Natural killer cell treated with Interleukin-12 subunit alpha and Interleukin-12 subunit beta and Interleukin-15 and Interleukin-18, amount 100 ng/mL, for 72 hours (primary cell): ENCODE measurements around the gene UHRF1. TPM values are rescaled to one million over a fixed set of nuclear protein-coding genes. Genes with fewer than 3 reads are reported as not detected.
"Not testable (repeated sequence)": the region's sequence is repeated elsewhere in the genome, so short reads cannot be mapped to it uniquely, and the experiment has no call there.

Experiments used
- ATAC-seq, 2 donors: fragments of 150-1000 bp; cut with Tn5 transposase in 1 of 2; sonication (Bioruptor Pico), chemical (Tn5 transposase) in 1 of 2; 2 replicates each; pipeline ENCODE4 v1.10.0; 2021
- DNase-seq: peaks from one replicate; pipeline ENCODE4 v3.0.0; 2022; ENCODE audit warnings: low spot score
- H3K27ac Mint-ChIP-seq, 2 donors: 1 replicate in 1 of 2; 2 replicates in 1 of 2; pipeline ENCODE4 v1.8.0; 2022; ENCODE audit warnings: mixed read lengths in 2 of 2, mild to moderate bottlenecking in 1 of 2, moderate library complexity in 1 of 2
- H3K27me3 Mint-ChIP-seq, 2 donors: 1 replicate in 1 of 2; 2 replicates in 1 of 2; pipeline ENCODE4 v1.8.0; 2022; ENCODE audit warnings: mixed read lengths in 2 of 2
- H3K36me3 Mint-ChIP-seq: one replicate; pipeline ENCODE4 v1.8.0; 2022; ENCODE audit warnings: mixed read lengths
- H3K4me1 Mint-ChIP-seq, 2 donors: 1 replicate in 1 of 2; 2 replicates in 1 of 2; pipeline ENCODE4 v1.8.0; 2022; ENCODE audit warnings: low read depth in 2 of 2, mixed read lengths in 2 of 2, mild to moderate bottlenecking in 1 of 2
- H3K4me3 Mint-ChIP-seq: one replicate; pipeline ENCODE4 v1.8.0; 2022; ENCODE audit warnings: mixed read lengths
- H3K9me3 Mint-ChIP-seq: 2 replicates; pipeline ENCODE4 v1.8.0; 2022; ENCODE audit warnings: mixed read lengths
- total RNA-seq, 2 donors: library from RNA; stranded (reverse); gene quantifications; one replicate each; pipeline ENCODE4 v1.2.3, GENCODE V29; 2022

UHRF1 gene
- total RNA-seq, 2 donors from 2014 or later: 75.5 to 201 TPM

GRCh38 chr19:4882874-4883273 is 26.4 kb upstream of the UHRF1 start:
- H3K27me3 Mint-ChIP-seq, H3K4me3 Mint-ChIP-seq, DNase-seq, H3K9me3 Mint-ChIP-seq, H3K27ac Mint-ChIP-seq, H3K36me3 Mint-ChIP-seq, ATAC-seq, H3K4me1 Mint-ChIP-seq: not testable (repeated sequence)

GRCh38 chr19:4884993-4885392 is 24.3 kb upstream of the UHRF1 start:
- not testable (repeated sequence) for ATAC-seq, H3K9me3 Mint-ChIP-seq, DNase-seq, H3K27me3 Mint-ChIP-seq, H3K4me3 Mint-ChIP-seq, H3K36me3 Mint-ChIP-seq, H3K27ac Mint-ChIP-seq, H3K4me1 Mint-ChIP-seq

- H3K27me3 Mint-ChIP-seq, ATAC-seq, H3K27ac Mint-ChIP-seq, H3K4me3 Mint-ChIP-seq, H3K4me1 Mint-ChIP-seq, DNase-seq, H3K9me3 Mint-ChIP-seq, H3K36me3 Mint-ChIP-seq: not testable (repeated sequence)
These were observed 21.5 kb upstream of the UHRF1 start for GRCh38 chr19:4887803-4888202.

- H3K36me3 Mint-ChIP-seq: no peaks in the 10 kb centered on the region
- ATAC-seq: no peak
- H3K4me3 Mint-ChIP-seq: no peak overlapping the region
- no peaks in the 10 kb centered on the region for H3K9me3 Mint-ChIP-seq
- no peaks in the 10 kb centered on the region for H3K27me3 Mint-ChIP-seq
- no peak for DNase-seq
- no peak overlapping the region for H3K27ac Mint-ChIP-seq
- no peaks in the 10 kb centered on the region for H3K4me1 Mint-ChIP-seq
These were observed 20.1 kb upstream of the UHRF1 start for GRCh38 chr19:4889034-4889815.

- Mint-ChIP-seq H3K9me3 (no peaks in the 10 kb centered on the region), H3K27ac (no peak overlapping the region), H3K4me1 (no peaks in the 10 kb centered on the region), H3K36me3 (no peaks in the 10 kb centered on the region), H3K27me3 (no peaks in the 10 kb centered on the region), H3K4me3 (no peak overlapping the region)
- no peak for ATAC-seq
- no peak for DNase-seq
These were observed 18.2 kb upstream of the UHRF1 start for GRCh38 chr19:4891066-4891465.

GRCh38 chr19:4892962-4893361 is 16.3 kb upstream of the UHRF1 start:
- H3K4me3 Mint-ChIP-seq, ATAC-seq, H3K9me3 Mint-ChIP-seq, H3K4me1 Mint-ChIP-seq, H3K27ac Mint-ChIP-seq, H3K27me3 Mint-ChIP-seq, H3K36me3 Mint-ChIP-seq, DNase-seq: not testable (repeated sequence)

GRCh38 chr19:4896372-4896771 is 12.9 kb upstream of the UHRF1 start:
- no peak overlapping the region for H3K4me3 Mint-ChIP-seq
- H3K4me1 Mint-ChIP-seq: peaks cover 0 to 2% of the 10 kb centered on the region in 2 donors
- no peak overlapping the region for H3K27ac Mint-ChIP-seq
- no peaks in the 10 kb centered on the region for H3K36me3 Mint-ChIP-seq
- H3K9me3 Mint-ChIP-seq: no peaks in the 10 kb centered on the region
- no peak for ATAC-seq
- no peaks in the 10 kb centered on the region for H3K27me3 Mint-ChIP-seq
- no peak for DNase-seq

- Mint-ChIP-seq H3K9me3 (no peaks in the 10 kb centered on the region), H3K27ac (no peak overlapping the region), H3K4me3 (no peak overlapping the region), H3K4me1 (peaks cover 0 to 2% of the 10 kb centered on the region in 2 donors), H3K27me3 (no peaks in the 10 kb centered on the region), H3K36me3 (no peaks in the 10 kb centered on the region)
- DNase-seq (no peak), ATAC-seq (no peak)
These were observed 12.2 kb upstream of the UHRF1 start for GRCh38 chr19:4897146-4897545.

- H3K4me3 Mint-ChIP-seq, H3K27ac Mint-ChIP-seq, H3K27me3 Mint-ChIP-seq, H3K4me1 Mint-ChIP-seq, H3K9me3 Mint-ChIP-seq, DNase-seq, H3K36me3 Mint-ChIP-seq, ATAC-seq: not testable (repeated sequence)
These were observed 8.4 kb upstream of the UHRF1 start for GRCh38 chr19:4900879-4901278.

- Mint-ChIP-seq H3K4me1 (no peaks in the 10 kb centered on the region), H3K27ac (no peak within 1 kb of the TSS), H3K36me3 (no peaks in the 10 kb centered on the region), H3K4me3 (no peak within 1 kb of the TSS), H3K27me3 (no peaks in the 10 kb centered on the region), H3K9me3 (no peaks in the 10 kb centered on the region)
- DNase-seq: no peak
- no peak for ATAC-seq
These were observed 6.5 kb upstream of the UHRF1 start, which contains the start of gene ARRDC5 for GRCh38 chr19:4902796-4903195. TSS of gene ARRDC5 (minus strand) at chr19:4902896. CDS start at chr19:4902825, 71 bp downstream.

GRCh38 chr19:4904481-4904880 is 4.8 kb upstream of the UHRF1 start:
- DNase-seq (no peak), ATAC-seq (no peak)
- no peaks in the 10 kb centered on the region for H3K27me3 Mint-ChIP-seq
- H3K36me3 Mint-ChIP-seq: no peaks in the 10 kb centered on the region
- H3K4me1 Mint-ChIP-seq: peaks cover 0 to 10% of the 10 kb centered on the region in 2 donors
- H3K27ac Mint-ChIP-seq: no peak overlapping the region
- H3K4me3 Mint-ChIP-seq: no peak overlapping the region
- H3K9me3 Mint-ChIP-seq: no peaks in the 10 kb centered on the region

- H3K36me3 Mint-ChIP-seq: peaks cover 5% of the 10 kb centered on the region
- DNase-seq (no peak), ATAC-seq (no peak)
- no peaks in the 10 kb centered on the region for H3K27me3 Mint-ChIP-seq
- H3K4me1 Mint-ChIP-seq: peaks cover 11 to 20% of the 10 kb centered on the region in 2 donors
- H3K9me3 Mint-ChIP-seq: no peaks in the 10 kb centered on the region
- no peak overlapping the region for H3K4me3 Mint-ChIP-seq
- no peak overlapping the region for H3K27ac Mint-ChIP-seq
These were observed 2.3 kb upstream of the UHRF1 start for GRCh38 chr19:4906963-4907362.

GRCh38 chr19:4908360-4908759 is 941 bp upstream of the UHRF1 start:
- no peak for DNase-seq
- H3K4me3 Mint-ChIP-seq: peak overlapping the region; percentile 50
- H3K27me3 Mint-ChIP-seq: no peaks in the 10 kb centered on the region
- no peaks in the 10 kb centered on the region for H3K9me3 Mint-ChIP-seq
- no peak for ATAC-seq
- H3K36me3 Mint-ChIP-seq: peaks cover 5% of the 10 kb centered on the region
- no peak overlapping the region for H3K27ac Mint-ChIP-seq
- H3K4me1 Mint-ChIP-seq: peaks cover 25 to 33% of the 10 kb centered on the region in 2 donors

GRCh38 chr19:4908781-4909155 is 533 bp upstream of the UHRF1 start:
- DNase-seq: no peak
- Mint-ChIP-seq H3K9me3 (no peaks in the 10 kb centered on the region), H3K4me1 (peaks cover 29 to 34% of the 10 kb centered on the region in 2 donors), H3K27me3 (no peaks in the 10 kb centered on the region), H3K27ac (no peak overlapping the region), H3K4me3 (peak overlapping the region; percentile 39), H3K36me3 (peaks cover 5% of the 10 kb centered on the region)
- ATAC-seq: no peak
